ENCODE results near the gene SPTSSB.

DNA sequence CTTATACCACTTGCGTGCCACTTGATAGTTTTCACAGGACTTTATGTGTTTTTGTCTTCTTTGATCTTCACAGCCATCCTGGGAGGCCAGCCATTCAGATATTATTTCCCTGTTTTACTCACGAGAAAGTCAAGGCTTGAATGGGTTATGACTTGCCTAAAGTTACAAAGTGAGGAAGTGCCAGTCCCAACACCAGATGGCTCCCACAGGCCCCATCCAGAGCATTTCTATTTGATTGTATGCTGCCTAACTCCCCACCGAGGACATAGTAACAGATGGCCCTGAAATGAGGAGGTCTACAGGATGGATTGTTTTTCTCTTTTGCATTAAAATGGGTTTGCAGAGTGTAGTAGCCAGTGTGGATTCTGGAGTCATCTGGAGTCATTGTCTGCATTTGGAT is 74.5 kb downstream of the SPTSSB start:
- no peak for TF ChIP-seq POLR2A (IDR thresholded peaks at IDR 0.05; ENCODE audit: low read length)
- TF ChIP-seq GATA1 (IDR thresholded peaks at IDR 0.05; ENCODE audit: low read depth, low read length) = no peak
